Upper lobe of left lung (tissue), 4 donors: ENCODE measurements around the gene STOX1.

Experiments used
- CTCF ChIP-seq, 6 experiments: fragments of 450-650 bp in 4 of 6; fragments of 200-600 bp in 2 of 6; sonication (generic) in 2 of 6; IDR thresholded peaks; one replicate each; pipeline ENCODE4 v1.5.1; 2016 to 2019; ENCODE audit warnings: antibody characterized with exemption in 6 of 6
- POLR2AphosphoS5 ChIP-seq, 2 donors: sonication (generic); formaldehyde crosslinking; IDR thresholded peaks; one replicate each; pipeline ENCODE4 v1.5.1; 2017; ENCODE audit warnings: antibody characterized with exemption in 2 of 2

GRCh38 chr10:68857005-68857404 lies 29.7 kb downstream of the STOX1 start:
- TF ChIP-seq CTCF (IDR thresholded peaks at IDR 0.05) (no peak), POLR2AphosphoS5 (IDR thresholded peaks at IDR 0.05) (no peak)
